ENCODE measurements around the gene RANBP1. TPM values are rescaled to one million over a fixed set of nuclear protein-coding genes. Genes with fewer than 3 reads are reported as not detected.
A peak's percentile ranks its signal among the peaks of the same experiment; 100 is the strongest.

RANBP1 gene
- total RNA-seq, 1 donor from 2014 or later = 42.7 TPM

- intact Hi-C loops (cut with DNase I) = no loop called here
- DNase-seq (ENCODE audit: missing footprints) (no peak), ATAC-seq (no peak)
These were observed 13.2 kb downstream of the RANBP1 start for GRCh38 chr22:20128902-20129746.

DNA sequence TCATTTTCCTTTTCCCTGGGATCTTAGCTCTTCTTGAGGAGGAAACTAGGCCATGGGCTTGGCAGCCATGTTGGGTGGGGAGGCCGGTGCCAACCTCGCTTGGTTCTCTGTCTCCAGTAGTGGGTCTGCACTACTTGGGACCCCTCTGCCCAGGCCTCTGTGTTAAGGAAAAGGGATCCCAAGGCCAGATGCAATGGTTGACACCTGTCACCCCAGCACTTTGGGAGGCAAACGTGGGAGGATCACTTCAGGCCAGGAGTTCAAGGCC is 13.8 kb downstream of the RANBP1 start:
- ATAC-seq (no peak), DNase-seq (ENCODE audit: missing footprints) (no peak)
- intact Hi-C loops (cut with DNase I) = loop anchor here (5.0 kb wide), 1 partner anchor 107 kb away; the partner anchor contains the start of gene TANGO2

- no peak for DNase-seq (ENCODE audit: missing footprints)
- no peak for ATAC-seq
- intact Hi-C loops (cut with DNase I) = loop anchor here (5.0 kb wide), 1 partner anchor 108 kb away; the partner anchor contains the start of gene TANGO2
These were observed 14.4 kb downstream of the RANBP1 start for GRCh38 chr22:20130319-20130718.

DNA sequence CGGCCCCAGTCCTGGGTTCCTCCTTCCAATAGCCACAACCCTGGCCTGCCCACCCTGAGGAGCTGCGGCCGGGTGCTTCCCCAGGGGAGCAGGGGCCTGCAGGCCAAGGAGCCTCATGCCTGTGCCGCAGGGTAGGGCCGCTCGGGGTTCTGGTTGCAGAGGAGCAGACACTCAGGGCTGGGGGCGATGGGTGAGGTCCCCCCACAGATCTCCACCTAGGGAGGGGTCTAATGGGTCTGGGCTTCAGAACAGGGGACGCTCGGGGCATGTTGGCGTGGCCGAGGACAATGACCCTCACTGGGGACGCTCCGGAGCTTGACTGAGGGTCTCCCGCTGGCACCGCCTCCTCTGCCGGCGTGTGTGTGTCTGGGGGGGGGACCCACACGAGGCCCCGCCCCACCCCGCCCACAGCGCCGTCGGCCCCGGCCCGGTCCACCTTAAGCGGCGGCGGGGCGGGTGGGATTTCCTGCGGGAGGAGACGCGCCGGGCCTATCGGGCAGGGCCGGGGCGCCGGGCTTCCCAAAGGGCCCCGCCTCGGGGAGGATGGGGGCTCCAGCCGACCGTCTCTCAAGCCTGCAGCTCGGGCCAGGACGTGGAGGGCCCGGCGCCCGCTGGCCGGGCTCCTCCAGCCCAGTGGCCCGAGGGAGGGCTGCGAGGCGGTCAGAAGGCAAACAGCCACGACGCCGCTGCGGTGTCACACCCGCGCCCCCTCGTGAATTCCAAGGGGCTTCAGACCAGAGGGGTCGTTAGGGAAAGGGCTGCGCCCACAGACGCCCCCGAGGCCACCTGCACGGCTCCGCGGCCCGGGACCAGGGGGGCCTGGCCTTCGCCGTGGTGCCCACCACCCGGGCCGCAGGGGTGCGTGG is 15.1 kb downstream of the RANBP1 start:
- intact Hi-C loops (cut with DNase I) = loop anchor here (5.0 kb wide), 1 partner anchor 109 kb away; the partner anchor contains the start of gene TANGO2
- peak; percentile 96 for DNase-seq (ENCODE audit: missing footprints)
- peak; percentile 92 for ATAC-seq

DNA sequence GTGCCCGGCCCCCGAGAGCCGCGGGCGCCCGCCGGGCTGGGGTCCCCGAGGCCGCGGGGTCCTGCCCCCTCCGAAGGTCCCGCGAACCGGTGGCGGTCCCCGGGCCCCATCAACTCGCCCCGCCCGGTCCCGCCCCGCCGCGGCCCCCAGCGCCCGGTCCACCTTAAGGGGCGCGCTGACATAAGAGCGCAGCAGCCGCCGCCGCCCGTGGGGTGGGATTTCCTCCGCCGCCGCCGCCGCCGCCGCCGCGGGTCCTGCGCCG is 15.6 kb downstream of the RANBP1 start, which contains the start of gene ZDHHC8:
Gene ZDHHC8, plus strand, starts transcription at position 208 of the 262 bp plus-strand sequence. CDS start 144 bp downstream, outside the sequence.
- intact Hi-C loops (cut with DNase I) = loop anchor here (5.0 kb wide), 1 partner anchor 109 kb away; the partner anchor contains the start of gene TANGO2
- DNase-seq (ENCODE audit: missing footprints) = no peak
- peak; percentile 61 for ATAC-seq

DNA sequence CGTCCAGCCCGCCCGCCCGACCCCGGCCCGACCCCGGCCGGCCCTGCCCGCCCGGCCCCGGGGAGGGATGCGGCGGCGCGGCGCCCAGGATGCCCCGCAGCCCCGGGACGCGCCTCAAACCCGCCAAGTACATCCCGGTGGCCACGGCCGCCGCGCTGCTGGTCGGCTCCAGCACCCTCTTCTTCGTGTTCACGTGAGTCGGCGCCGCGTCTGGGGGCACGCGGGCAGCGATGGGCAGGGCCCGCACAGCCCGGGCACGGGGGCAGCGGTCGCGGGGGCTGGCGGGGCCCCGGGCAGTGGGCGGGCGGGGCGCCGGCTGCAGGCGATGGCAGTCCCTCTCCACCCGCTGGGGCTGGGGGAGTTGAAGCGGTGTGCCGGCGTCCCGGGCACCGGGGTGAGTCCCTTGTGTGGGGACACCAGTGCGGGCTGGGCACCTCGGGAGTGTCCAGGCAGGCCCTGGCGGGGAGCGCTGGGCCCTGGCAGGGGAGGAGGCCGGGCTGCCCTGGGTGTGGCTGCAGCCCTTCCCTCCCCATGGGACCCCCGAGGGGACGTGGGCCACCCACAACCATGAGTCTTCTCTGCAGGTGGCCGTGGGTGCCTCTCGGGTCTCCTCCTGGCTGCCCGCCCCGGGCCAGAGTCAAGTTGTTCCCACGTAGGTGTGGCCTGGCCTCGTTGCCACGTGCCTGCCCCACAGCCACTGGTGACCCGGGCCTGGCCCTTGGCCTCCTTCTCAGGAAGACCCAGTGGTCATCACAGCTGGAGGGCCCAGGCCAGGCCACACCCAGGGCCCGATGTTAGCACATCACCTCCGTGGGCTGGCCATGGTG is 16.2 kb downstream of the RANBP1 start:
- intact Hi-C loops (cut with DNase I) = loop anchor here (5.0 kb wide), 1 partner anchor 110 kb away; the partner anchor contains the start of gene TANGO2
- ATAC-seq (no peak), DNase-seq (ENCODE audit: missing footprints) (peak; percentile 84)

DNA sequence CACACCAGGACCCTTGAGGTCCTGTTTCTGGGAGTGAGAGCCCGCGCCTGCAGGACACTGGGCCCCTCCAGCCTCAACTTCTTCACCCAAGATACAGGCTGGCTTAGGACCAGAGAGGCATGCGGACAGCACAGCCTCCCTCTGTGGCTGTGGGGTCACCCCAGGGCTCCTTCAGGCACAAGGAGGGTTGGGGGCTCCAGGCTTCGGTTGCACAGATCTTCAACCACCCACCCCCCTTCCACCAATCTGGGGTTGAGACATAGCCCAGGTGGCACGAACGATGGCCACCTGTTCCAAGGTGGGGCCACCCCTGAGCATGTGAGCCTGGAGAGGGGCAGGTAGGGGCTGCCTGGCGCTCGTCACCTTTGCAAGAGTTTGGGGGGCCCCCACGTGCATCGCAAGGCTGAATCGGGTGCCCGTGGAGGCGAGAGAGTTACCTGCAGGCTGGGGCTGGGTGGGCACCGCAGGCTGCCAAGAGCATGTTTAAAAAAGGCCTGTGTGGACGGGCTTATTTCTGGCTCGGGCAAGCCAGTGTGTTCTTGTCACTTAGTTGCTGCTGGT is 16.9 kb downstream of the RANBP1 start:
- ATAC-seq (no peak), DNase-seq (ENCODE audit: missing footprints) (no peak)
- intact Hi-C loops (cut with DNase I) = loop anchor here (5.0 kb wide), 1 partner anchor 110 kb away; the partner anchor contains the start of gene TANGO2

DNA sequence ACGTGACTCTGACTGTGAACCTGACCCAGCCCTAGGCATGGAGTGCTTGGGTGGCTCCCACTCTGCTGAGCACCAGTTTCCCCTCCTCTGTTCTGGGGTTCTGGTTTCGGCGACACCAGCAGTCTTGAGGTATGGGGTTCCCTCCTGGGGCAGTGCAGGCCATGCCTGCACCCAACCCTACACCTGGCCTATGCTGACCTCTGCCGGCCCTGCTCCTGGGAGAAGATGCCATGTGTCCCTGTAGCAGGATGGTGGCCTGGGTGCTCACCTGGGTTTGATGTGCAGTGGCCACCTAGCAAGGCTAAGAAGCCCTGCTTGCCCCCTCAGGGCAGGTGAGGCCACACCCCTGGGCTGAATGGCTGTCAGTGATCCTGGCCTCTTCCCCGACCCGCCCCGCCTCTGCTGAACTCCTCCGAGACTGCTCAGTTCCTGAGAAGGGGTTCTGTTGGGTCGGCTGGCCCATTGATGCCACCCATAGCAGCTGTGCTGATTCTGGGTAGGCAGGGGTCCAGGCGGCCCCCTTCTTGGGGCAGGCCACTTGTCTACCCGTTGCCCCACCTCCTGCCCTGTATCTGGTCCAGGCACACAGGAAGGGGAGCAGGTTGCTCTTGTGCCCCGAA is 18.1 kb downstream of the RANBP1 start:
- ATAC-seq (no peak), DNase-seq (ENCODE audit: missing footprints) (no peak)
- intact Hi-C loops (cut with DNase I) = loop anchor here (5.0 kb wide), 1 partner anchor 112 kb away; the partner anchor contains the start of gene TANGO2

DNA sequence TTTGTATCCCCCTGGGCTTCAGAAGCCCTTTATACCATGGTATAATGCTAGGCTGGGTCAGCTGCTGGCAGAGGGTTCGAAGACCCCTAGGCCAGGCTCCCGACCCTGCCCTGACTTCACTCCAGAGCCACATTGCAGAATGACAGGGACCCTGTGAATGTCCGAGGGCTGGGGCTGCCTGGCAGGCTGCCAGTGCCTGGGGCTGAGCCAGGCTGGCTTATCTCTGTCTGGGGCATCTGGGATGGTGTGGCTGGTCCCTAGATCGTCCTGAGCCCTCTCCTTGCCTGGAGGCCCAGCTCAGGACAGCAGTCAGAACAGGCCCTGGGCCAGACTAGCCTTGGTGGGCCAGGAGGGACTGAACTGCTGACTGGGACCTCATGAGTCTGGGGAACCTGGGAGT is 19.4 kb downstream of the RANBP1 start:
- ATAC-seq = no peak

DNA sequence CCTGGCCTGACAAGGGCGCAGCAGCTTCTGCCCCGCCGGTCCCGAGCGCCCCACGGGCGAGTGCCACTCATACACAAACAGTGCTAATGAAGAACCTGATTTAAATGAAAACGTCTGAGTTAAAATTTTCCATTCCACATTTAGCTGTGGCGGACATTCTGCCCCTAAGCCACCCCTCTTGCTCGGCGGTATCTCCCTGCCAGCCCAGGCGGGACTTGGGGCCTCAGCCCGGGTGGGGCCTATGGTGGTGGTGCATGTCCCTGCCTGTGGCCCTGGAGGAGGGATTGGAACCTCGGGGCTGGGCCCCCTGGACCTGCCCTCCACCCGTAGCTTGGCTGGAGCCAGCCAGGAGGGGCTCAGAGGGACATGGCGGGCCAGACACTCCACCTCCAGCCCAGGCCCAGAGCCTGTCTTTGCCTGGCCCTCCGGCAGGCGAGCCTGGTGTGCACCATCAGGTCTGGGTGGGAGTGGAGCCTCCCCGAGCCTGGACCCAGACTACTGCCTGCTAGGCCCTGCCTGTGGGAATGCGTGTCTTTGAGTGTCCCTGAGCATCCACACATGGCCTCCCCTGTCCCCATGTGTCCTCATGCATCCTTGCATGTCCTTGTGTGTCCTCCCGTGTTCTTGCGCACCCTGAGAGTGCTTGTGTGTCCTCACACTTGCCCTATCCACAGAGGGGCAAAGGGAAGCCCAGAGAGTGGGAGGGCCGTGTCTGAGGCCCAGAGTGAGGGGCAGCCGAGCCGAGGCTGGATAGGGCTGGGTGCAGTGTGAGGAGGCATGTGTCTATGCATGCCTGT is 20.1 kb downstream of the RANBP1 start:
- ATAC-seq = no peak
- no peak for DNase-seq (ENCODE audit: missing footprints)
- intact Hi-C loops (cut with DNase I) = no loop called here

More for the DNA sequence above, 19.4 kb downstream of the RANBP1 start:
- no peak for DNase-seq (ENCODE audit: missing footprints)
- intact Hi-C loops (cut with DNase I) = no loop called here

- ATAC-seq (no peak), DNase-seq (ENCODE audit: missing footprints) (no peak)
- intact Hi-C loops (cut with DNase I) = no loop called here
These were observed 20.6 kb downstream of the RANBP1 start for GRCh38 chr22:20136603-20136873.

- ATAC-seq = no peak
- DNase-seq (ENCODE audit: missing footprints) = no peak
- intact Hi-C loops (cut with DNase I) = no loop called here
These were observed 21.2 kb downstream of the RANBP1 start for GRCh38 chr22:20137113-20137512.

- DNase-seq (ENCODE audit: missing footprints) (no peak), ATAC-seq (peak; percentile 73)
- intact Hi-C loops (cut with DNase I) = no loop called here
These were observed 21.9 kb downstream of the RANBP1 start for GRCh38 chr22:20137671-20138416.

- DNase-seq (ENCODE audit: missing footprints) = no peak
These were observed 22.5 kb downstream of the RANBP1 start for GRCh38 chr22:20138417-20138738.

GRCh38 chr22:20138868-20139267 is 23.0 kb downstream of the RANBP1 start:
- intact Hi-C loops (cut with DNase I) = no loop called here
- ATAC-seq (peak; percentile 4), DNase-seq (ENCODE audit: missing footprints) (no peak)

More at GRCh38 chr22:20138417-20138738, 22.5 kb downstream of the RANBP1 start:
- intact Hi-C loops (cut with DNase I) = no loop called here
- peak; percentile 24 for ATAC-seq

GRCh38 chr22:20139391-20140106 is 23.6 kb downstream of the RANBP1 start:
- ATAC-seq (no peak), DNase-seq (ENCODE audit: missing footprints) (no peak)
- intact Hi-C loops (cut with DNase I) = no loop called here
